Measurements from ENCODE around the gene NR4A3. TPM values are rescaled to one million over a fixed set of nuclear protein-coding genes. Genes with fewer than 3 reads are reported as not detected.

NR4A3 gene
- total and polyA plus RNA-seq, 2 of the 13 experiments (the other 11 are each of a cell fraction or from before 2014, with no cell fraction given) = 0.02 to 0.09 TPM

GRCh38 chr9:99821396-99822108, at the start of gene NR4A3 (continued):
- TF ChIP-seq TP53 (CRISPR knock-in tag; conservative IDR thresholded peaks at IDR 0.05) = no peak
- TF ChIP-seq CEBPZ (IDR thresholded peaks at IDR 0.05; ENCODE audit: low read length) = no peak
- TF ChIP-seq GLI4 (CRISPR knock-in tag; IDR thresholded peaks at IDR 0.05; ENCODE audit: borderline replicate concordance) = peak; percentile 56; the same call in 1 of the 2 replicates
- no peak; the same call in 1 of the 2 replicates for TF ChIP-seq NFKBIZ (CRISPR knock-in tag; IDR thresholded peaks at IDR 0.05)
- TF ChIP-seq HBP1 (CRISPR knock-in tag; IDR thresholded peaks at IDR 0.05; ENCODE audit: low read depth) = peak; percentile 47; the same call in 1 of the 2 replicates
- TF ChIP-seq ZSCAN21 (CRISPR knock-in tag; IDR thresholded peaks at IDR 0.05; ENCODE audit: borderline replicate concordance) = no peak; the same call in 1 of the 2 replicates
- peak; percentile 48; the same call in 1 of the 2 replicates for TF ChIP-seq GATAD1 (CRISPR knock-in tag; IDR thresholded peaks at IDR 0.05)
- TF ChIP-seq TEAD3 (CRISPR knock-in tag; optimal IDR thresholded peaks at IDR 0.05; ENCODE audit: borderline replicate concordance) = peak; percentile 95
- TF ChIP-seq KDM3A (CRISPR knock-in tag; IDR thresholded peaks at IDR 0.05; ENCODE audit: low read depth) = 0 out of 2 replicates have a peak, but pooled peaks have one; percentile 44
- TF ChIP-seq ZNF513 (CRISPR knock-in tag; conservative IDR thresholded peaks at IDR 0.05) = no peak
- peak; percentile 1; the same call in 1 of the 2 replicates for TF ChIP-seq MYC (CRISPR knock-in tag; IDR thresholded peaks at IDR 0.05; ENCODE audit: borderline replicate concordance)
- no peak for TF ChIP-seq NONO (IDR thresholded peaks at IDR 0.05)
- TF ChIP-seq NONO (CRISPR knock-in tag; conservative IDR thresholded peaks at IDR 0.05) = 0 out of 2 replicates have a peak, but pooled peaks have one; percentile 10
- no peak for TF ChIP-seq THYN1 (CRISPR knock-in tag; IDR thresholded peaks at IDR 0.05; ENCODE audit: borderline replicate concordance, low read depth)
- no peak for TF ChIP-seq ATF4 (CRISPR knock-in tag; IDR thresholded peaks at IDR 0.05)
- peak; percentile 39; the same call in 1 of the 2 replicates for TF ChIP-seq FOXA3 (CRISPR knock-in tag; IDR thresholded peaks at IDR 0.05)

Measured in HepG2 (cell line).